Prostate gland (tissue), 2 donors: ENCODE results near the gene SPINK6. TPM values are rescaled to one million over a fixed set of nuclear protein-coding genes. Genes with fewer than 3 reads are reported as not detected.

ENCODE experiments used
- DNase-seq: peaks from one replicate; pipeline ENCODE4 v3.0.0-alpha.2; 2019; ENCODE audit warnings: low spot score
- H3K27ac ChIP-seq, 2 donors: fragments of 200-600 bp; sonication (generic); 2 replicates each; pipeline ENCODE4 v1.5.1; 2017 to 2019
- H3K27me3 ChIP-seq: fragments of 200-600 bp; sonication (generic); replicated peaks from 2 replicates; pipeline ENCODE4 v1.5.1; 2019; ENCODE audit not compliant: insufficient read depth
- H3K36me3 ChIP-seq, 2 donors: fragments of 200-600 bp; sonication (generic); 1 replicate in 1 of 2; 2 replicates in 1 of 2; pipeline versions ENCODE4 v1.5.1 to v1.8.1; 2017 to 2019
- H3K4me1 ChIP-seq: fragments of 200-600 bp; sonication (generic); replicated peaks from 2 replicates; pipeline ENCODE4 v1.5.1; 2019
- H3K4me3 ChIP-seq, 2 donors: fragments of 200-600 bp; sonication (generic); 2 replicates each; pipeline ENCODE4 v1.5.1; 2017 to 2019
- H3K9me3 ChIP-seq: fragments of 200-600 bp; sonication (generic); 2 replicates; pipeline ENCODE4 v1.5.1; 2017
- CTCF ChIP-seq, 4 experiments: fragments of 200-600 bp in 2 of 4; fragments of 450-650 bp in 2 of 4; sonication (generic) in 2 of 4; IDR thresholded peaks; 1 replicate in 3 of 4; 2 replicates in 1 of 4; pipeline ENCODE4 v1.5.1; 2016 to 2019; ENCODE audit warnings: antibody characterized with exemption in 4 of 4, mild to moderate bottlenecking in 2 of 4, moderate library complexity in 2 of 4
- POLR2A ChIP-seq: fragments of 450-650 bp; IDR thresholded peaks from one replicate; pipeline ENCODE4 v1.6.1; 2016; ENCODE audit warnings: antibody characterized with exemption, mild to moderate bottlenecking
- POLR2AphosphoS5 ChIP-seq: sonication (generic); formaldehyde crosslinking; IDR thresholded peaks from one replicate; pipeline ENCODE4 v1.6.1; 2017; ENCODE audit warnings: antibody characterized with exemption
- WGBS: methylation state at CpG from one replicate; pipeline ENCODE4 v1.1.5; 2018; 5-methylcytosine and 5-hydroxymethylcytosine counted together
- intact Hi-C: fragments of 100-400 bp; cut with DNase I; formaldehyde crosslinking; loops from one replicate; pipeline ENCODE4 v1.14.2; 2022
- total RNA-seq, 2 donors: library from RNA; depleted of rRNA; stranded (reverse); fragments of >200 nt; gene quantifications; one replicate each; pipeline ENCODE4 v1.1.0, GENCODE V29; 2016

SPINK6 gene
- total RNA-seq, 2 donors from 2014 or later, result not detected

GRCh38 chr5:148205044-148205806 is 2.4 kb downstream of the SPINK6 start:
- no peak for DNase-seq
- TF ChIP-seq POLR2AphosphoS5, result no peak
- TF ChIP-seq POLR2A, result no peak
- no peak for TF ChIP-seq CTCF (IDR thresholded peaks at IDR 0.05)
- Histone ChIP-seq H3K9me3 (no peaks in the 10 kb centered on the region), H3K4me1 (no peaks in the 10 kb centered on the region), H3K27ac (no peak overlapping the region), H3K4me3 (no peak overlapping the region), H3K27me3 (no peaks in the 10 kb centered on the region), H3K36me3 (no peaks in the 10 kb centered on the region)
- intact Hi-C loops, result no loop called here
- 88% methylated on average over 4 of the region's 4 CpGs for WGBS

- no peaks in the 10 kb centered on the region for H3K27me3 ChIP-seq
- no peak overlapping the region for H3K4me3 ChIP-seq
- no peaks in the 10 kb centered on the region for H3K9me3 ChIP-seq
- no peak for DNase-seq
- no peak overlapping the region for H3K27ac ChIP-seq
- no peaks in the 10 kb centered on the region for H3K36me3 ChIP-seq
- 79% methylated on average over 1 of the region's 1 CpG for WGBS
- H3K4me1 ChIP-seq, result no peaks in the 10 kb centered on the region
- TF ChIP-seq POLR2A, result no peak
- no peak for TF ChIP-seq CTCF (IDR thresholded peaks at IDR 0.05)
- no peak for TF ChIP-seq POLR2AphosphoS5
- intact Hi-C loops, result no loop called here
Observed at GRCh38 chr5:148205865-148206264, 3.0 kb downstream of the SPINK6 start.

- WGBS, result 24% methylated on average over 1 of the region's 1 CpG
- H3K27ac ChIP-seq, result no peak overlapping the region
- no peak for DNase-seq
- H3K4me1 ChIP-seq, result no peaks in the 10 kb centered on the region
- H3K36me3 ChIP-seq, result no peaks in the 10 kb centered on the region
- TF ChIP-seq POLR2AphosphoS5 (no peak), POLR2A (no peak), CTCF (IDR thresholded peaks at IDR 0.05) (no peak)
- intact Hi-C loops, result no loop called here
- no peaks in the 10 kb centered on the region for H3K27me3 ChIP-seq
- H3K4me3 ChIP-seq, result no peak overlapping the region
- no peaks in the 10 kb centered on the region for H3K9me3 ChIP-seq
Observed at GRCh38 chr5:148206620-148207019, 3.8 kb downstream of the SPINK6 start.

GRCh38 chr5:148208226-148208625 is 5.4 kb downstream of the SPINK6 start:
- Histone ChIP-seq H3K27ac (no peak overlapping the region), H3K4me1 (no peaks in the 10 kb centered on the region), H3K4me3 (no peak overlapping the region), H3K27me3 (no peaks in the 10 kb centered on the region), H3K9me3 (no peaks in the 10 kb centered on the region), H3K36me3 (no peaks in the 10 kb centered on the region)
- TF ChIP-seq POLR2A (no peak), CTCF (IDR thresholded peaks at IDR 0.05) (no peak), POLR2AphosphoS5 (no peak)
- DNase-seq, result no peak
- intact Hi-C loops, result no loop called here

GRCh38 chr5:148209151-148209770 is 6.4 kb downstream of the SPINK6 start:
- no peaks in the 10 kb centered on the region for H3K27me3 ChIP-seq
- no peak overlapping the region for H3K4me3 ChIP-seq
- TF ChIP-seq POLR2AphosphoS5 (no peak), CTCF (IDR thresholded peaks at IDR 0.05) (no peak), POLR2A (no peak)
- intact Hi-C loops, result no loop called here
- no peak overlapping the region for H3K27ac ChIP-seq
- no peaks in the 10 kb centered on the region for H3K4me1 ChIP-seq
- WGBS, result 34% methylated on average over 3 of the region's 3 CpGs
- H3K9me3 ChIP-seq, result no peaks in the 10 kb centered on the region
- no peaks in the 10 kb centered on the region for H3K36me3 ChIP-seq
- no peak for DNase-seq
